SK-N-SH (cell line): ENCODE measurements around the gene NCKAP5L.

Experiments used
- CHD2 ChIP-seq: fragments of 150-350 bp; IDR thresholded peaks from 2 replicates; pipeline ENCODE4 v1.6.1; 2018; ENCODE audit warnings: low read length; ENCODE audit not compliant: partially characterized antibody
- CTCF ChIP-seq: fragments of 200-600 bp; sonication (generic); IDR thresholded peaks from 2 replicates; pipeline ENCODE4 v1.6.1; 2017; ENCODE audit warnings: antibody characterized with exemption, mild to moderate bottlenecking, moderate library complexity
- EZH2phosphoT487 ChIP-seq: fragments of 200-600 bp; sonication (generic); IDR thresholded peaks from 2 replicates; pipeline ENCODE4 v1.6.1; 2017; ENCODE audit warnings: low read depth, mixed run types, mild to moderate bottlenecking, antibody characterized with exemption, moderate library complexity, borderline replicate concordance
- FOSL2 ChIP-seq: IDR thresholded peaks from 2 replicates; pipeline ENCODE4 v1.4.0; 2012; ENCODE audit warnings: low read depth, mild to moderate bottlenecking, moderate library complexity, borderline replicate concordance
- GABPA ChIP-seq: IDR thresholded peaks from 2 replicates; pipeline ENCODE4 v1.4.0; 2012; ENCODE audit warnings: low read depth, mild to moderate bottlenecking
- SIN3A ChIP-seq: IDR thresholded peaks from 2 replicates; pipeline ENCODE4 v1.6.1; 2012; ENCODE audit warnings: low read depth, mild to moderate bottlenecking, low read length, moderate library complexity, borderline replicate concordance

- TF ChIP-seq CTCF (no peak), EZH2phosphoT487 (no peak), FOSL2 (no peak), CHD2 (no peak), GABPA (no peak), SIN3A (no peak)
Measured at GRCh38 chr12:49808686-49809380, 19.4 kb downstream of the NCKAP5L start.
